PC-3 (cell line): ENCODE measurements around the gene SLC25A27. TPM values are rescaled to one million over a fixed set of nuclear protein-coding genes. Genes with fewer than 3 reads are reported as not detected.

ENCODE experiments used
- ATAC-seq: fragments of 200-7000 bp; cut with Tn5 transposase; 2 replicates; pipeline ENCODE4 v1.9.1; 2020; ENCODE audit warnings: mild to moderate bottlenecking, moderate library complexity
- BruUV-seq: library from RNA; stranded (reverse); fragments of 400-500 nt; replicated peaks from 2 replicates; lab custom pipeline; 2021; lab: Mats Ljungman, UMichigan
- CTCF ChIA-PET: fragments of 300-600 bp; sonication (Branson Sonifier 250); formaldehyde crosslinking; loops from one replicate; lab custom pipeline; 2022; ENCODE audit warnings: antibody characterized with exemption; lab: Charles Lee
- POLR2A ChIA-PET: fragments of 300-600 bp; sonication (Branson Sonifier 250); formaldehyde crosslinking; loops from one replicate; lab custom pipeline; 2022; ENCODE audit warnings: antibody characterized with exemption; ENCODE audit not compliant: unreplicated experiment; lab: Charles Lee
- DNase-seq: peaks from one replicate; pipeline ENCODE4 v3.0.0-alpha.2; 2015
- H2AFZ ChIP-seq: fragments of 300-600 bp; sonication (generic); 2 replicates; pipeline ENCODE4 v1.6.0; 2016; ENCODE audit warnings: antibody characterized with exemption, low read length
- H3F3A ChIP-seq: fragments of 300-600 bp; sonication (generic); one replicate; pipeline ENCODE4 v1.6.0; 2017; ENCODE audit warnings: antibody characterized with exemption, low read length, control low read depth, mild to moderate bottlenecking; ENCODE audit not compliant: unreplicated experiment
- H3K27ac ChIP-seq: fragments of 300-600 bp; sonication (generic); 2 replicates; pipeline ENCODE4 v1.5.1; 2016; ENCODE audit warnings: mild to moderate bottlenecking, low read length
- H3K27me3 ChIP-seq: fragments of 300-600 bp; sonication (generic); 2 replicates; pipeline ENCODE4 v1.6.1; 2016; ENCODE audit warnings: low read length, mixed read lengths
- H3K36me3 ChIP-seq: fragments of 300-600 bp; sonication (generic); 2 replicates; pipeline ENCODE4 v1.6.1; 2016; ENCODE audit warnings: low read depth, mixed run types, low read length, mixed read lengths
- H3K4me1 ChIP-seq: fragments of 300-600 bp; sonication (generic); 2 replicates; pipeline ENCODE4 v1.5.1; 2016; ENCODE audit warnings: low read length; ENCODE audit not compliant: insufficient read depth
- H3K4me2 ChIP-seq: fragments of 300-600 bp; sonication (generic); 2 replicates; pipeline ENCODE4 v1.6.0; 2016; ENCODE audit warnings: low read length
- H3K4me3 ChIP-seq: fragments of 300-600 bp; sonication (generic); 2 replicates; pipeline ENCODE4 v1.5.1; 2016; ENCODE audit warnings: mild to moderate bottlenecking, low read length, mixed read lengths
- H3K79me2 ChIP-seq: fragments of 300-600 bp; sonication (generic); 2 replicates; pipeline ENCODE4 v1.6.1; 2017; ENCODE audit warnings: low read length, mixed read lengths
- H3K9ac ChIP-seq: fragments of 300-600 bp; sonication (generic); 2 replicates; pipeline ENCODE4 v1.6.0; 2016; ENCODE audit warnings: mild to moderate bottlenecking, low read length
- H3K9me2 ChIP-seq: fragments of 300-600 bp; sonication (generic); replicated peaks from 2 replicates; pipeline ENCODE4 v1.6.1; 2016; ENCODE audit warnings: mixed run types, low read length, mixed read lengths
- H3K9me3 ChIP-seq: fragments of 300-600 bp; sonication (generic); 2 replicates; pipeline ENCODE4 v1.6.1; 2016; ENCODE audit warnings: low read length, mixed read lengths
- H4K20me1 ChIP-seq: fragments of 300-600 bp; sonication (generic); 2 replicates; pipeline ENCODE4 v1.6.1; 2016; ENCODE audit warnings: low read length, mixed read lengths
- EZH2 ChIP-seq: fragments of 300-600 bp; sonication (generic); IDR thresholded peaks from one replicate; pipeline ENCODE4 v1.6.1; 2017; ENCODE audit warnings: antibody characterized with exemption, mild to moderate bottlenecking, low read length; ENCODE audit not compliant: unreplicated experiment
- EZH2phosphoT487 ChIP-seq: fragments of 300-600 bp; sonication (generic); IDR thresholded peaks from 2 replicates; pipeline ENCODE4 v1.6.1; 2018; ENCODE audit warnings: mild to moderate bottlenecking, antibody characterized with exemption, low read length, borderline replicate concordance
- intact Hi-C: fragments of 100-400 bp; cut with micrococcal nuclease; formaldehyde crosslinking; loops from 2 replicates; pipeline ENCODE4 v1.9.0; 2023
- total RNA-seq: library from RNA; depleted of rRNA; stranded (reverse); fragments of >200 nt; gene quantifications from 2 replicates; pipeline ENCODE4 v1.2.3, GENCODE V29; 2014
- TF ChIP-seq, protein P1 (sequence below): fragments of 300-600 bp; sonication (generic); conservative IDR thresholded peaks from 2 replicates; pipeline ENCODE4 v1.5.1; 2017; ENCODE audit warnings: antibody characterized with exemption, low read depth, mild to moderate bottlenecking, low read length

The SLC25A27 gene
- total RNA-seq, 1 experiment from 2014 or later, result 3.8 TPM

DNA sequence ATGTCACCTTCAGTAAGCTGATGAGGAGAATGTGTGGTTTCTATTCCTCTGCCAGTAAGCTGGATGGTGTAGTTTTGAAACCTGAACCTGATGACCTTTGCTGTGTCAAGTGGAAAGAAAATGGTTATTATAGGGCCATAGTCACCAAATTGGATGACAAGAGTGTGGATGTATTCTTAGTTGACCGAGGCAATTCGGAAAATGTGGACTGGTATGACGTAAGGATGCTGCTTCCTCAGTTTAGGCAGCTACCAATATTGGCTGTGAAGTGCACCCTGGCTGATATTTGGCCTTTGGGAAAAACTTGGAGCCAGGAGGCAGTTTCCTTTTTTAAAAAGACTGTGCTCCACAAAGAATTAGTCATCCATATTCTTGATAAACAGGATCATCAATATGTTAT, 36.9 kb downstream of the SLC25A27 start:
- no peak overlapping the region for H3K27ac ChIP-seq
- no TSS peak for BruUV-seq
- no peaks in the 10 kb centered on the region for H3K9me3 ChIP-seq
- H3K4me2 ChIP-seq, result no peak overlapping the region
- H3K4me3 ChIP-seq, result no peak overlapping the region
- no peak overlapping the region for H3K9ac ChIP-seq
- H3K79me2 ChIP-seq, result no peaks in the 10 kb centered on the region
- ChIA-PET POLR2A (no interaction called here), CTCF (no interaction called here)
- no peaks in the 10 kb centered on the region; the same call in 1 of the 2 replicates for H3K4me1 ChIP-seq
- TF ChIP-seq, protein P1, sequence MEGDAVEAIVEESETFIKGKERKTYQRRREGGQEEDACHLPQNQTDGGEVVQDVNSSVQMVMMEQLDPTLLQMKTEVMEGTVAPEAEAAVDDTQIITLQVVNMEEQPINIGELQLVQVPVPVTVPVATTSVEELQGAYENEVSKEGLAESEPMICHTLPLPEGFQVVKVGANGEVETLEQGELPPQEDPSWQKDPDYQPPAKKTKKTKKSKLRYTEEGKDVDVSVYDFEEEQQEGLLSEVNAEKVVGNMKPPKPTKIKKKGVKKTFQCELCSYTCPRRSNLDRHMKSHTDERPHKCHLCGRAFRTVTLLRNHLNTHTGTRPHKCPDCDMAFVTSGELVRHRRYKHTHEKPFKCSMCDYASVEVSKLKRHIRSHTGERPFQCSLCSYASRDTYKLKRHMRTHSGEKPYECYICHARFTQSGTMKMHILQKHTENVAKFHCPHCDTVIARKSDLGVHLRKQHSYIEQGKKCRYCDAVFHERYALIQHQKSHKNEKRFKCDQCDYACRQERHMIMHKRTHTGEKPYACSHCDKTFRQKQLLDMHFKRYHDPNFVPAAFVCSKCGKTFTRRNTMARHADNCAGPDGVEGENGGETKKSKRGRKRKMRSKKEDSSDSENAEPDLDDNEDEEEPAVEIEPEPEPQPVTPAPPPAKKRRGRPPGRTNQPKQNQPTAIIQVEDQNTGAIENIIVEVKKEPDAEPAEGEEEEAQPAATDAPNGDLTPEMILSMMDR, result no peak
- TF ChIP-seq EZH2phosphoT487 (no peak), EZH2 (no peak)
- no peaks in the 10 kb centered on the region for H3F3A ChIP-seq
- intact Hi-C loops, result no loop called here
- no peaks in the 10 kb centered on the region for H3K9me2 ChIP-seq
- no peak overlapping the region for H2AFZ ChIP-seq
- H3K27me3 ChIP-seq, result no peaks in the 10 kb centered on the region
- ATAC-seq (no peak), DNase-seq (no peak)
- no peaks in the 10 kb centered on the region for H4K20me1 ChIP-seq
- H3K36me3 ChIP-seq, result no peaks in the 10 kb centered on the region

DNA sequence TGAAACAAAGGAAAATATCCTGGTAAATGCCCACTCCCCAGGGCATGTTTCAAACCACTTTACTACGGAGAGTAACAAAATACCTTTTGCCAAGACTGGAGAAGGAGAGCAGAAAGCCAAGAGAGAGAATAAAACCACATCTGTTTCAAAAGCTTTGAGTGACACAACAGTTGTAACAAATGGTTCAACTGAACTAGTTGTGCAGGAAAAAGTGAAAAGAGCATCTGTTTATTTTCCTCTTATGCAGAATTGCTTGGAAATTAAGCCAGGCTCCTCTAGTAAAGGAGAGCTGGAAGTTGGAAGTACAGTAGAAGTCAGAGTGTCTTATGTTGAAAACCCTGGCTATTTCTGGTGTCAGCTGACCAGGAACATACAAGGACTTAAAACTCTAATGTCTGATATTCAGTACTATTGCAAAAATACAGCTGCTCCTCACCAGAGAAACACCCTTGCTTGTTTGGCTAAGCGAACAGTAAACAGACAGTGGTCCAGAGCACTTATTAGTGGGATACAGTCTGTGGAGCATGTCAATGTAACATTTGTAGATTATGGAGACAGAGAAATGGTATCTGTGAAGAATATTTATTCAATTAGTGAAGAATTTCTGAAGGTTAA, 37.5 kb downstream of the SLC25A27 start:
- intact Hi-C loops, result no loop called here
- no TSS peak for BruUV-seq

More for the DNA sequence above, 37.5 kb downstream of the SLC25A27 start:
- H3K36me3 ChIP-seq, result no peaks in the 10 kb centered on the region
- H4K20me1 ChIP-seq, result no peaks in the 10 kb centered on the region
- no peak overlapping the region for H3K4me2 ChIP-seq
- TF ChIP-seq, protein P1, result no peak
- no peak for TF ChIP-seq EZH2phosphoT487
- no peak for TF ChIP-seq EZH2
- no peak overlapping the region for H3K9ac ChIP-seq
- H3K9me2 ChIP-seq, result no peaks in the 10 kb centered on the region
- H3K4me1 ChIP-seq, result no peaks in the 10 kb centered on the region
- CTCF ChIA-PET, result no interaction called here
- no peak for ATAC-seq
- no peak overlapping the region for H2AFZ ChIP-seq
- H3K4me3 ChIP-seq, result no peak overlapping the region
- no peaks in the 10 kb centered on the region for H3K79me2 ChIP-seq
- no peak overlapping the region for H3K27ac ChIP-seq
- no peaks in the 10 kb centered on the region for H3K27me3 ChIP-seq
- DNase-seq, result no peak
- POLR2A ChIA-PET, result no interaction called here
- H3F3A ChIP-seq, result no peaks in the 10 kb centered on the region
- H3K9me3 ChIP-seq, result no peaks in the 10 kb centered on the region
